ENCODE results near the gene NDUFV2.
"Not testable (repeated sequence)": the region's sequence is repeated elsewhere in the genome, so short reads cannot be mapped to it uniquely, and the experiment has no call there.

The NDUFV2 gene

GRCh38 chr18:9090578-9090977 is 11.9 kb upstream of the NDUFV2 start:
- DNase-seq (ENCODE audit: low read depth in 1 of 2, low spot score in 1 of 2): no peak

- peak in 1 of 2 donors; percentile 10 for DNase-seq (ENCODE audit: low read depth in 1 of 2, low spot score in 1 of 2)
These were observed 11.4 kb upstream of the NDUFV2 start for GRCh38 chr18:9091066-9091476.

DNA sequence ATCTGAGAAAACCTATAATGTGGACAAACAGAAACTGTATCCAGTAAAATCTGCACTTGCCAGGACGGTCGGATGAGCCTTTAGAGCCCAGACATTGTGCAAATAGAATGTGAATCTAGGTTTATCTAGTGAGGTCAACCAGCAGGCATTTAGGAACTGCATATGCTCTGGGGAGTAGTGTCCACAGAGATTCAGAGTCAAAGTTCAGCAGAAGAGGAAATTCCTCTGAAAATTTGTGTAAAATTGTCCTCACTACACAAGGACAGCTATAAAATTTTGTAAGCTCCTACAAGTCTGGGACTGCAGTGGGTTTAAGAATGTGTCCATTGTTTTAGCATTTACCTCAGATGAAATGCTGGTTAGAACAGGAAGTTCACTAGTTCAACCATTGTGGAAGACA is 9.8 kb upstream of the NDUFV2 start:
- DNase-seq (ENCODE audit: low read depth in 1 of 2, low spot score in 1 of 2): no peak

DNA sequence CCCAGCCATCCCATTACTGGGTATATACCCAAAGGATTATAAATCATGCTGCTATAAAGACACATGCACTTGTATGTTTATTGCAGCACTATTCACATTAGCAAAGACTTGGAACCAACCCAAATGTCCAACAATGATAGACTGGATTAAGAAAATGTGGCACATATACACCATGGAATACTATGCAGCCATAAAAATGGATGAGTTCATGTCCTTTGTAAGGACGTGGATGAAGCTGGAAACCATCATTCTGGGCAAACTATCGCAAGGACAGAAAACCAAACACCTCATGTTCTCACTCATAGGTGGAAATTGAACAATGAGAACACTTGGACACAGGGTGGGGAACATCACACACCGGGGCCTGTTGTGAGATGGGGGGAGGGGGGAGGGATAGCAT is 9.4 kb upstream of the NDUFV2 start:
- not testable (repeated sequence) for DNase-seq (ENCODE audit: low read depth in 1 of 2, low spot score in 1 of 2)

GRCh38 chr18:9094307-9095226 is 7.9 kb upstream of the NDUFV2 start:
- DNase-seq (ENCODE audit: low read depth in 1 of 2, low spot score in 1 of 2): peak in 1 of 2 donors; percentile 27

- DNase-seq (ENCODE audit: low read depth in 1 of 2, low spot score in 1 of 2): peak in 1 of 2 donors; percentile 34
These were observed 7.0 kb upstream of the NDUFV2 start for GRCh38 chr18:9095297-9096006.

DNA sequence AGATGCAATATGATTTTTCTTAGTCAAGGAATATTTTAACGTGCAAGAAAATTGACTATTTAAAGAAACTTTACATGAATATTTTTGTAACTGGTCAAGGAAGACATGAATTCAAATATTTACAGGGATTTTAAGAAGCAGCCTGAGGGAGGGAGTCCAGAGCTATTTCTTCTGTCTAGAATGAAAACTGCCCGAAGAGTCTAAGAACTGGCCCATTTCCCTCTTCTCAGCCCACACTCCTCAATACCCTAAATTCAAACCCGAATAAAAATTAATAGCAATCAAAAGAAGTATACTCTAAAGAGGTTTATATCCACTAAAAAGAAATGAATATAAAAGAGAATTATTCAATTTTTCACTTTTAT is 6.5 kb upstream of the NDUFV2 start:
- DNase-seq (ENCODE audit: low read depth in 1 of 2, low spot score in 1 of 2): no peak

DNA sequence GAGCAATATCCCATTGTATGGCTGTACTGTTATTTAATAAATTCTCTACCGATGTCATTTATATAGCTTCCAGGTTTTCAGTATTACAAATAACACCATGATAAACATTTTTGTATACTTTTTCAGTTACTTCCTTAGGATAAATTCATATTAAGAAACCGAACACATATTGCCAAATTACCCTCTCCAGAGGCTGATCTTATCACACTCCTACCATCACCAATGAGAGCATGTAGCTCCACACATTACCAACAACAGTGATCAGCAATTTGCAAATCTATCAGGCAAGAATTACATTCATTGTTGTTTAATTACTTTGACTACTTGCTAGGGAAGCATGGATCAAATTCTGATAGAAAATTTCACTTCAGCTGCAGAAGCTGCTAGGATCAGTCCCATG is 5.8 kb upstream of the NDUFV2 start:
- DNase-seq (ENCODE audit: low read depth in 1 of 2, low spot score in 1 of 2): no peak

DNA sequence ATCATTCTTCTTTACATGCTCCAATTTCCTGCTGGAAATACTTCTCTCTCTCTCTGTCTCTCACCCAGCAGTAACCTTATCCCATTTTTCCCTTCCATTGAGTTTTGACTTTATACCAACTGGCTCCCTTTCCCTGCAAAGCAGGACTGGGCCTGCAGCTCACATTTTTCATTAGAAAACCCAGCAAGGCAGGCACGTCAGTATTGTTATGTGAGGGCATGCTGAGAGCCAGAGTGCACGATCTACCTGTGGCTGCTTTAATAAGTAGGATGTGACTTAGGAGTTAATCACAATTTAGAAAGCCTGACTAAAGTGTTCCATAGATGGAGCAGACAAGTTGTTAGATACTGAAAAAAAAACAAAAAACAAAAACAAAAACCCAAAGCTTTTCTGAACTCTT is 5.2 kb upstream of the NDUFV2 start:
- DNase-seq (ENCODE audit: low read depth in 1 of 2, low spot score in 1 of 2): no peak

DNA sequence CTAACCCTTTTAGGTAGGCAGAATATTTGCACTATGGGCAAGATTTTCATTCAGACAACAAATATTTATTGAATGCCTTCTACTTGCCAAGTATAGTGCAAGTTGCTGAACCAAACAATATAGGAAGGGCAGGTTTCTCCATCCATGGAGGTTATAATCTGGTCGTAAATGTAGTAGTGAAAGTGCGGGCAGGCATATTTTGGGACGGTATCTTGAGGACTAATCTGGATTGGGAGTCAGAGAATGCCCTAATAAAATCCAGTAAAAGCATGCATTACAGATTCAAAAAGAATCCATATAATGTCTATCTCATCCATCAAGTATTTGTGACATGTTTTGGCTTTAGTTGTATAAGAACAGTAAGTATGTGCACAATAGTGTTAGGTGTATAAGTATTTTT is 1.7 kb upstream of the NDUFV2 start:
- DNase-seq (ENCODE audit: low read depth in 1 of 2, low spot score in 1 of 2): no peak

- no peak for DNase-seq (ENCODE audit: low read depth in 1 of 2, low spot score in 1 of 2)
These were observed 580 bp upstream of the NDUFV2 start for GRCh38 chr18:9101730-9102507.

DNA sequence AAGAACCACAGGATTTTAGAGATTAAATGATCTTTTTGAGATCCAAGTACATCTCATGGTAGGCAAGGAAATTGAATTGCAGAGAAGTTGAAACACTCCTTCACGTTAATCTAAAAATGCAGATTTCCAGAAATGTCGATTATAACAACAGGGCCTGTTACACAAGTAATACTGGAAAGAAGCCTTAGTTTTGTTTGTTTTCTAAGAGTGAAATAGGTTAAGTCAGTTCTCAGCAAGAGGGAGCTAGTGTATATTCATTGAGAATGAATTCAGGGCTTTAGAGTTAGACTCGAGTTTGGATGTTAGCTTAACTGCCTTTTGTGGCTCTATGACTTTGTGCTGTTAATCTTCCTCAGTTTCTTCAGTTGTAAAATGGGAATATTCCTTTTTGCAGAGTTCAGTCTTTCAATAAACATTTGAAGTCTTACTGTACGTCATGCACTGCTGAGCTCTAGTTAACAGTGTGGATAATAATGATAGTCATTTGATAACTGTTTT is 926 bp downstream of the NDUFV2 start:
- no peak for DNase-seq (ENCODE audit: low read depth in 1 of 2, low spot score in 1 of 2)

DNA sequence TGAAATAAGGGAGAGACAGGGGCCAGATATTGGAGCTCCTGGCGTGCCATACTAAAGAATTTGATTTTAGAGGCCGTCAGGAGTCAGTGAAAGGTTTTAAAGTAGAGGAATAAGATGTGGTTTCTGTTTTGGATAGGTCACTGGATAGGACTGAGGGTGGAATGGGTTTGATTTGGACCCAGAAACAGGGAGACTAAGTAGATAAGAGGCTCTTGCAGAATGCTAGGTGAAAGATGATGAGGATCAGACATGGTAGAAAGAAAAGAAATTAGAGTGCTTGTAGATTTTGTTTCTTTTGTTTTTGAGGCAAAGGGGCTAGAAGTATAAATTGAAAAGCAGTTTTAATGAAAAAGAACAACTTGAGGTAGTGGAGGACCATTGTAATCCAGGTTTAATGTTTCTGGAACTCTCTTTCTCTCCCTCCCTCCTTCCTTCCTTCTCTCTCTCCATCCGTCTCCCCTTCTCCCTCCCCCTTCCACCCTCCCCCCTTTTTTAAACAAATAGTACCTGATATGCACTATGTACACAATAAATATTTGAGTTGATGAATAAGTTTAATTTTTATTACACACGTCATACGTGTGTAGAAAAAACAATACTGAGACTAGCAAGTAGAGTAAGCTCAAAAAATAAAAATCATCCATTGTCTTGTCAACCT is 1.9 kb downstream of the NDUFV2 start:
- DNase-seq (ENCODE audit: low read depth in 1 of 2, low spot score in 1 of 2): no peak

- DNase-seq (ENCODE audit: low read depth in 1 of 2, low spot score in 1 of 2): no peak
These were observed 2.9 kb downstream of the NDUFV2 start for GRCh38 chr18:9105420-9105819.

- no peak for DNase-seq (ENCODE audit: low read depth in 1 of 2, low spot score in 1 of 2)
These were observed 3.6 kb downstream of the NDUFV2 start for GRCh38 chr18:9106094-9106493.

GRCh38 chr18:9106800-9107584 is 4.5 kb downstream of the NDUFV2 start:
- no peak for DNase-seq (ENCODE audit: low read depth in 1 of 2, low spot score in 1 of 2)

GRCh38 chr18:9108911-9109310 is 6.4 kb downstream of the NDUFV2 start:
- DNase-seq (ENCODE audit: low read depth in 1 of 2, low spot score in 1 of 2): no peak

- no peak for DNase-seq (ENCODE audit: low read depth in 1 of 2, low spot score in 1 of 2)
These were observed 7.0 kb downstream of the NDUFV2 start for GRCh38 chr18:9109523-9109922.

GRCh38 chr18:9113468-9114149 is 11.1 kb downstream of the NDUFV2 start:
- DNase-seq (ENCODE audit: low read depth in 1 of 2, low spot score in 1 of 2): no peak

DNA sequence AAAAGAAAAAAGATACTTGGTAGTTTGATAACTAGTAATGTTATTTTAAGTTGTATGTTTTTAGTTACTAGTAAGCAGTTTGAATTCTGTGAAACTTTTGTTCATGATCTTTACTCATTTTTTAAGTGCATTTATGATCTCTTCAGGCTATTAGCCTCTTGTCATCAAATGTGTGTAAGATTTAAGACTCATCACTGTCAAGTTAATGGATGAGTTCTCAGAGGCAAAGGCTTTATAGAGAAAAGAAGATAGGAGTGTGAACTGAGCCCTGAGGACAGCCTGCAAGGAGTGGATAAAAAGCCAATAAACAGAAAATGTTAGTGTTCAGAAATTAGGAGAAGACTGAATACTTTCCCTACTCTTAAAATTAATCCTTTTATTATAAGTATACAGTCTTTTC is 13.5 kb downstream of the NDUFV2 start:
- DNase-seq (ENCODE audit: low read depth in 1 of 2, low spot score in 1 of 2): no peak

All from activated T-helper 1 cell treated with anti-CD3 and anti-CD28 coated beads, Interleukin-2, amount 50 U/mL, for 16 hours (primary cell).